Measurements from ENCODE around the gene RNU4-1.

DNA sequence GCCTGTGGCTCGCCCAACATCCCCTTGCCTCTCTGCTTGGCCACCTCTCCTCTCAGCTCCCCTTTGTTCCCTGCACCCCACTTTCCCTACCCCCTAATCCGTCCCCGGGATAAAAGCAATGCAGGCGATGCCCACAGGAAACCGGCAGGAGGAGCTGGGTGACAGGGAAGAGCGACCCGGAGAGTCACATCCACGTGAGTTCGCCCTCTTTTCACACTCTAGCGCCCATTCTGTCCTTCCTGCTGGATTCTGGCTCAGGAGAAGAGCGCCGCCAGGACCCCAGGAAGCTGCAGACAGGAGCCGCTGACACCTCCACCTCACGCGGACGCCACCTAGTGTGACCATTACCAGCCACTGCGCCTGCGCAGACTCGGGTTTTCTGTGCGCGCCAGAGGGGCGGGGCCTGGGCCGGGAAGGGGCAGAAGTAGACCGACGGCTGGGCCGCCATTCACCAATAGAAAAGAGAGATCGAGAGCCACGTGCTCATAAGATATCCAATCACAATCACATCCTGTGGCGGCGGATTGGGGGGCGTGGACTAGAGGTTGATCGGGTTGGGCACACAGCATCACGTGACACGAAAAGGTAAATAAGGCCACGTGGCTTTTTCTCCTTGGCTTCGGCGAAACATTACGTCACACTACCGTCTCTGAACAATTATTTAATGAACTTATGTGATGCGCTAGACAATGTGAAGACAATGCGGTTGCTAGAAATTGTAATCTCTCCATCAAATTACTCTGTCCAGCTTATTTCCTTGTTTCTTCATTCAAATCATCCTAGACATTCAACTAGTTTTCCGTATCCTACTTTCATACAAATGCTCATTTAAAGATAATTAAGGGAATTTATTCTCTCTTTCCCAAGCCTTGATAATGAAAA lies 24.4 kb upstream of the RNU4-1 start:
- TF ChIP-seq, protein P1, sequence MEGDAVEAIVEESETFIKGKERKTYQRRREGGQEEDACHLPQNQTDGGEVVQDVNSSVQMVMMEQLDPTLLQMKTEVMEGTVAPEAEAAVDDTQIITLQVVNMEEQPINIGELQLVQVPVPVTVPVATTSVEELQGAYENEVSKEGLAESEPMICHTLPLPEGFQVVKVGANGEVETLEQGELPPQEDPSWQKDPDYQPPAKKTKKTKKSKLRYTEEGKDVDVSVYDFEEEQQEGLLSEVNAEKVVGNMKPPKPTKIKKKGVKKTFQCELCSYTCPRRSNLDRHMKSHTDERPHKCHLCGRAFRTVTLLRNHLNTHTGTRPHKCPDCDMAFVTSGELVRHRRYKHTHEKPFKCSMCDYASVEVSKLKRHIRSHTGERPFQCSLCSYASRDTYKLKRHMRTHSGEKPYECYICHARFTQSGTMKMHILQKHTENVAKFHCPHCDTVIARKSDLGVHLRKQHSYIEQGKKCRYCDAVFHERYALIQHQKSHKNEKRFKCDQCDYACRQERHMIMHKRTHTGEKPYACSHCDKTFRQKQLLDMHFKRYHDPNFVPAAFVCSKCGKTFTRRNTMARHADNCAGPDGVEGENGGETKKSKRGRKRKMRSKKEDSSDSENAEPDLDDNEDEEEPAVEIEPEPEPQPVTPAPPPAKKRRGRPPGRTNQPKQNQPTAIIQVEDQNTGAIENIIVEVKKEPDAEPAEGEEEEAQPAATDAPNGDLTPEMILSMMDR (IDR thresholded peaks at IDR 0.05), result peak; percentile 46 to 76 (median 62)
- TF ChIP-seq POLR2AphosphoS5 (IDR thresholded peaks at IDR 0.05) (peak; percentile 94 to 95), POLR2A (IDR thresholded peaks at IDR 0.05; ENCODE audit: low read depth) (peak; percentile 68)

Data from esophagus muscularis mucosa (tissue), 3 donors.